ENCODE data around the gene MAGI3. TPM values are rescaled to one million over a fixed set of nuclear protein-coding genes. Genes with fewer than 3 reads are reported as not detected.
A peak's percentile ranks its signal among the peaks of the same experiment; 100 is the strongest.

The MAGI3 gene
- total RNA-seq, 1 experiment from 2014 or later: 27.6 TPM

DNA sequence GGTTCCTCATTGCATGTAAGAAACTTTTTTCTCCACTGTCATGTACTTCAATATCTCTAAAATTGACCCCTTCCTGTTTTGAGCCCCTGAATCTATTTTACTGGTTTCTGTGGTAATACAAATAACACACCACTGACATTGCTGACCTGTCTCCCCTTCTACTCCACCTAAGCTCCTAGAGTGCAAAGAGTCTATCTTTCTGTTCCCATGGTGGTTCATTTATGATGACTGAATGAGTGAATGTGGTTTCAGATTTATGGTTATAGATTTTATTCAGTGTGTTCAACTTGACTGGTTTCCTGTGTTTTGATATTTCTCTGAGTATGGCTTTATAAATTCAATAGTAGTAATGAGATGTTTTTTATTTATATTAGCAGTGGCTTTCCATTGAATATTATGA lies 127.7 kb downstream of the MAGI3 start:
- Mint-ChIP-seq H3K27me3 (ENCODE audit: insufficient read depth, unreplicated experiment) (no peaks in the 10 kb centered on the region), H3K27ac (ENCODE audit: unreplicated experiment) (peak overlapping the region; percentile 42), H3K9me3 (ENCODE audit: unreplicated experiment) (peaks cover 5% of the 10 kb centered on the region), H3K4me3 (ENCODE audit: unreplicated experiment) (peak overlapping the region; percentile 3), H3K4me1 (ENCODE audit: low read depth, unreplicated experiment) (peaks cover 17% of the 10 kb centered on the region), H3K36me3 (ENCODE audit: insufficient read depth, unreplicated experiment) (peaks cover 19% of the 10 kb centered on the region)
- no peaks in the 10 kb centered on the region for H3K9me3 ChIP-seq
- TF ChIP-seq, protein P1, sequence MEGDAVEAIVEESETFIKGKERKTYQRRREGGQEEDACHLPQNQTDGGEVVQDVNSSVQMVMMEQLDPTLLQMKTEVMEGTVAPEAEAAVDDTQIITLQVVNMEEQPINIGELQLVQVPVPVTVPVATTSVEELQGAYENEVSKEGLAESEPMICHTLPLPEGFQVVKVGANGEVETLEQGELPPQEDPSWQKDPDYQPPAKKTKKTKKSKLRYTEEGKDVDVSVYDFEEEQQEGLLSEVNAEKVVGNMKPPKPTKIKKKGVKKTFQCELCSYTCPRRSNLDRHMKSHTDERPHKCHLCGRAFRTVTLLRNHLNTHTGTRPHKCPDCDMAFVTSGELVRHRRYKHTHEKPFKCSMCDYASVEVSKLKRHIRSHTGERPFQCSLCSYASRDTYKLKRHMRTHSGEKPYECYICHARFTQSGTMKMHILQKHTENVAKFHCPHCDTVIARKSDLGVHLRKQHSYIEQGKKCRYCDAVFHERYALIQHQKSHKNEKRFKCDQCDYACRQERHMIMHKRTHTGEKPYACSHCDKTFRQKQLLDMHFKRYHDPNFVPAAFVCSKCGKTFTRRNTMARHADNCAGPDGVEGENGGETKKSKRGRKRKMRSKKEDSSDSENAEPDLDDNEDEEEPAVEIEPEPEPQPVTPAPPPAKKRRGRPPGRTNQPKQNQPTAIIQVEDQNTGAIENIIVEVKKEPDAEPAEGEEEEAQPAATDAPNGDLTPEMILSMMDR (IDR thresholded peaks at IDR 0.05; ENCODE audit: insufficient read depth in 1 of 2, low read depth in 1 of 2, low read length in 1 of 2, severe bottlenecking in 1 of 2, unreplicated experiment in 1 of 2): no peak
- no TSS peak for BruUV-seq (replicated peaks)
- no peaks in the 10 kb centered on the region for H3K36me3 ChIP-seq (ENCODE audit: control insufficient read depth, insufficient read depth, low read length)
- intact Hi-C loops (cut with micrococcal nuclease; ENCODE audit: unreplicated experiment): no loop called here
- peaks cover 52% of the 10 kb centered on the region for H3K4me1 ChIP-seq
- CTCF ChIA-PET: no interaction called here
- POLR2A ChIA-PET: no interaction called here
- H3K4me3 ChIP-seq (ENCODE audit: low read depth, low read length): no peak overlapping the region
- DNase-seq: no peak
- no peaks in the 10 kb centered on the region for H3K27me3 ChIP-seq (replicated peaks; ENCODE audit: control insufficient read depth, insufficient read depth, low read length)

DNA sequence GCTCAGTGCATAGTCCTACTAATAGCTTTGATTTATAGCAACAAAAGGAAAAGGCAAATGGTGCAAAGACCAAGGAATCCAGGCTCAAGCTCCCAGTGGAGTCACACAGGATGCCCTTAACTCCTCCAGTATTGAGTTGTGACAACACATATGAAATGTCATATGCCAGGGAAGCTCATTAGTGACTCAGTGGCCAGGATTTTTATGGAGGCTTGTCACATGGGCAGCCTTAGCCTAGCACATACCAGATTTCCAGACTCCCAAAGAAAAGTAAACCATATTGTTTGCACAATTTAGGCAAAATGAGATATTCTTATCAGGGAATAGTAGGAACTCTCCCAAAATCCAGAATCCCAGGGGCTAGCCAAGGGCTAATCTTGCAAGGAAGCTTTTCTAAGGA lies 129.2 kb downstream of the MAGI3 start:
- ChIA-PET CTCF (no interaction called here), POLR2A (no interaction called here)
- H3K27ac Mint-ChIP-seq (ENCODE audit: unreplicated experiment): no peak overlapping the region
- H3K9me3 Mint-ChIP-seq (ENCODE audit: unreplicated experiment): peaks cover 13% of the 10 kb centered on the region
- Histone ChIP-seq H3K27me3 (replicated peaks; ENCODE audit: control insufficient read depth, insufficient read depth, low read length) (no peaks in the 10 kb centered on the region), H3K4me3 (ENCODE audit: low read depth, low read length) (no peak overlapping the region), H3K4me1 (peaks cover 52% of the 10 kb centered on the region), H3K9me3 (no peaks in the 10 kb centered on the region), H3K36me3 (ENCODE audit: control insufficient read depth, insufficient read depth, low read length) (no peaks in the 10 kb centered on the region)
- intact Hi-C loops (cut with micrococcal nuclease; ENCODE audit: unreplicated experiment): no loop called here
- H3K27me3 Mint-ChIP-seq (ENCODE audit: insufficient read depth, unreplicated experiment): no peaks in the 10 kb centered on the region
- no TSS peak for BruUV-seq (replicated peaks)
- H3K4me1 Mint-ChIP-seq (ENCODE audit: low read depth, unreplicated experiment): peaks cover 17% of the 10 kb centered on the region
- DNase-seq: no peak
- TF ChIP-seq, protein P1 (IDR thresholded peaks at IDR 0.05; ENCODE audit: insufficient read depth in 1 of 2, low read depth in 1 of 2, low read length in 1 of 2, severe bottlenecking in 1 of 2, unreplicated experiment in 1 of 2): no peak
- H3K4me3 Mint-ChIP-seq (ENCODE audit: unreplicated experiment): no peak overlapping the region
- peaks cover 32% of the 10 kb centered on the region for H3K36me3 Mint-ChIP-seq (ENCODE audit: insufficient read depth, unreplicated experiment)

DNA sequence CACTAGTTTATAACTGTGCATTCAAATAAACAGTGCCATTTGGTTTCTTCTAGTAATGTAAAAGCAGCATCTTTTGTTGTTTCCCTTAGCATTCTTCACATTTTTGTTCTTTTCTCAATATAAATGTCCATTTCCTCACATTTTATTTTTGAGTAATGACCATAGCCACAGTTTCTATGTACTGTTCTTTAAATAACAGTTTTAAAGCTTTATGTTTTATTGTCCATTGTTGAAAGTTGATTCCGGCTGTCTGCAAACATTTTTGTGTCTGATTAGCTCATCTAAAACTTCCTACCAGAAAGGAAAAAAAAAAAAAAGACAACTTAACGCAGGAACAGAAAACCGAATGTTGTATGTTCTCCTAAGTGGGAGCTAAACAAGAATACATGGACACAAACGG lies 139.7 kb downstream of the MAGI3 start:
- TF ChIP-seq, protein P1 (IDR thresholded peaks at IDR 0.05; ENCODE audit: insufficient read depth in 1 of 2, low read depth in 1 of 2, low read length in 1 of 2, severe bottlenecking in 1 of 2, unreplicated experiment in 1 of 2): no peak
- ChIA-PET CTCF (no interaction called here), POLR2A (interaction anchor here (0.6 kb wide), 1 partner anchor 10 kb away, joined by 3 read pairs; no protein-coding TSS in a partner anchor)
- Mint-ChIP-seq H3K27me3 (ENCODE audit: insufficient read depth, unreplicated experiment) (no peaks in the 10 kb centered on the region), H3K4me1 (ENCODE audit: low read depth, unreplicated experiment) (peaks cover 12% of the 10 kb centered on the region), H3K27ac (ENCODE audit: unreplicated experiment) (no peak overlapping the region), H3K4me3 (ENCODE audit: unreplicated experiment) (no peak overlapping the region), H3K36me3 (ENCODE audit: insufficient read depth, unreplicated experiment) (peaks cover 11% of the 10 kb centered on the region), H3K9me3 (ENCODE audit: unreplicated experiment) (peaks cover 23% of the 10 kb centered on the region)
- intact Hi-C loops (cut with micrococcal nuclease; ENCODE audit: unreplicated experiment): no loop called here
- no peak for DNase-seq
- peaks cover 7% of the 10 kb centered on the region for H3K4me1 ChIP-seq
- H3K27me3 ChIP-seq (replicated peaks; ENCODE audit: control insufficient read depth, insufficient read depth, low read length): no peaks in the 10 kb centered on the region
- no TSS peak for BruUV-seq (replicated peaks)
- no peak overlapping the region for H3K4me3 ChIP-seq (ENCODE audit: low read depth, low read length)
- no peaks in the 10 kb centered on the region; the same call in 1 of the 2 replicates for H3K9me3 ChIP-seq
- no peaks in the 10 kb centered on the region for H3K36me3 ChIP-seq (ENCODE audit: control insufficient read depth, insufficient read depth, low read length)
